H9 (cell line): ENCODE data around the gene ARRDC1. TPM values are rescaled to one million over a fixed set of nuclear protein-coding genes. Genes with fewer than 3 reads are reported as not detected.

Experiments
- DNase-seq: peaks from one replicate; pipeline ENCODE4 v3.0.0-alpha.2; 2017
- H2AFZ ChIP-seq: one replicate; pipeline ENCODE4 v1.6.1; 2013; ENCODE audit warnings: mild to moderate bottlenecking, low read length, control low read depth, moderate library complexity
- H2AK5ac ChIP-seq: 2 replicates; pipeline ENCODE4 v1.6.1; 2013; ENCODE audit warnings: low read length, control low read depth, mixed read lengths; ENCODE audit not compliant: insufficient read length
- H2BK120ac ChIP-seq: one replicate; pipeline ENCODE4 v1.6.1; 2013; ENCODE audit warnings: low read depth, mild to moderate bottlenecking, low read length, control low read depth, inconsistent platforms; ENCODE audit not compliant: poor library complexity, severe bottlenecking
- H2BK12ac ChIP-seq: 2 replicates; pipeline ENCODE4 v1.6.1; 2013; ENCODE audit warnings: low read length, control low read depth, mixed read lengths, low read depth; ENCODE audit not compliant: insufficient read length
- H2BK15ac ChIP-seq: 2 replicates; pipeline ENCODE4 v1.6.1; 2013; ENCODE audit warnings: low read depth, low read length, control low read depth
- H2BK20ac ChIP-seq: one replicate; pipeline ENCODE4 v1.6.1; 2013; ENCODE audit warnings: low read depth, mild to moderate bottlenecking, low read length, control low read depth, inconsistent platforms; ENCODE audit not compliant: poor library complexity, severe bottlenecking
- H2BK5ac ChIP-seq: 2 replicates; pipeline ENCODE4 v1.6.1; 2013; ENCODE audit warnings: low read length, control low read depth, mixed read lengths; ENCODE audit not compliant: insufficient read length
- H3K14ac ChIP-seq: 2 replicates; pipeline ENCODE4 v1.6.1; 2013; ENCODE audit warnings: low read length, control low read depth; ENCODE audit not compliant: insufficient read depth
- H3K18ac ChIP-seq: 2 replicates; pipeline ENCODE4 v1.6.1; 2013; ENCODE audit warnings: low read depth, mild to moderate bottlenecking, mixed read lengths, low read length, control low read depth; ENCODE audit not compliant: insufficient read length
- H3K23ac ChIP-seq: 2 replicates; pipeline ENCODE4 v1.6.1; 2013; ENCODE audit warnings: low read length, control low read depth, mixed read lengths, low read depth; ENCODE audit not compliant: insufficient read length
- H3K23me2 ChIP-seq: 2 replicates; pipeline ENCODE4 v1.6.1; 2013; ENCODE audit warnings: low read depth, mild to moderate bottlenecking, mixed read lengths, low read length, control low read depth; ENCODE audit not compliant: insufficient read length, poor library complexity, severe bottlenecking
- H3K27ac ChIP-seq: 2 replicates; pipeline ENCODE4 v1.5.1; 2013; ENCODE audit warnings: low read length, control low read depth, mixed read lengths, low read depth; ENCODE audit not compliant: insufficient read length
- H3K27me3 ChIP-seq: 2 replicates; pipeline ENCODE4 v1.6.1; 2013; ENCODE audit warnings: low read length, control low read depth, inconsistent platforms; ENCODE audit not compliant: insufficient read depth
- H3K4ac ChIP-seq: 2 replicates; pipeline ENCODE4 v1.6.1; 2013; ENCODE audit warnings: low read depth, mild to moderate bottlenecking, control low read depth, inconsistent platforms, low read length, moderate library complexity
- H3K4me1 ChIP-seq: 2 replicates; pipeline ENCODE4 v1.6.1; 2013; ENCODE audit warnings: low read length, control low read depth, inconsistent platforms; ENCODE audit not compliant: insufficient read depth
- H3K4me2 ChIP-seq: 2 replicates; pipeline ENCODE4 v1.6.1; 2013; ENCODE audit warnings: low read length, control low read depth, mixed read lengths; ENCODE audit not compliant: insufficient read length, insufficient read depth
- H3K56ac ChIP-seq: 2 replicates; pipeline ENCODE4 v1.6.1; 2013; ENCODE audit warnings: low read depth, mild to moderate bottlenecking, mixed read lengths, low read length, control low read depth; ENCODE audit not compliant: insufficient read length
- H3K79me1 ChIP-seq: 2 replicates; pipeline ENCODE4 v1.6.1; 2013; ENCODE audit warnings: low read depth, mild to moderate bottlenecking, moderate library complexity, low read length, control low read depth, inconsistent platforms; ENCODE audit not compliant: insufficient read depth, poor library complexity, severe bottlenecking
- H3K79me2 ChIP-seq: 2 replicates; pipeline ENCODE4 v1.6.1; 2013; ENCODE audit warnings: low read length, control low read depth, inconsistent platforms; ENCODE audit not compliant: insufficient read depth
- H3K9ac ChIP-seq: 2 replicates; pipeline ENCODE4 v1.6.1; 2013; ENCODE audit warnings: low read length, control low read depth, mixed read lengths; ENCODE audit not compliant: insufficient read length; ENCODE audit errors: extremely low read depth
- H3K9me3 ChIP-seq: one replicate; pipeline ENCODE4 v1.6.1; 2013; ENCODE audit warnings: low read depth, low read length, inconsistent platforms; ENCODE audit not compliant: control insufficient read depth
- H3T11ph ChIP-seq: one replicate; pipeline ENCODE4 v1.6.1; 2013; ENCODE audit warnings: mild to moderate bottlenecking, low read length, control low read depth, inconsistent platforms
- H4K20me1 ChIP-seq: one replicate; pipeline ENCODE4 v1.6.1; 2013; ENCODE audit not compliant: control insufficient read depth, insufficient read length, insufficient read depth
- H4K5ac ChIP-seq: 2 replicates; pipeline ENCODE4 v1.6.1; 2013; ENCODE audit warnings: low read depth, mild to moderate bottlenecking, mixed read lengths, low read length, control low read depth; ENCODE audit not compliant: insufficient read length
- H4K8ac ChIP-seq: replicated peaks from 2 replicates; pipeline ENCODE4 v1.6.1; 2013; ENCODE audit warnings: low read length, control low read depth, mixed read lengths, low read depth; ENCODE audit not compliant: insufficient read length
- H4K91ac ChIP-seq: 2 replicates; pipeline ENCODE4 v1.6.1; 2013; ENCODE audit warnings: low read depth, mild to moderate bottlenecking, moderate library complexity, mixed read lengths, low read length, control low read depth; ENCODE audit not compliant: insufficient read length
- H3K27ac Mint-ChIP-seq, 3 experiments: 2 replicates in 2 of 3; 3 replicates in 1 of 3; pipeline ENCODE4 v1.8.0; 2020 to 2021; ENCODE audit warnings: mixed read lengths in 3 of 3, mild to moderate bottlenecking in 1 of 3, moderate library complexity in 1 of 3
- H3K27me3 Mint-ChIP-seq: 2 replicates; pipeline ENCODE4 v1.8.0; 2021; ENCODE audit warnings: low read depth, mild to moderate bottlenecking, moderate library complexity, mixed read lengths
- H3K36me3 Mint-ChIP-seq, 3 experiments: 2 replicates in 2 of 3; 3 replicates in 1 of 3; pipeline ENCODE4 v1.8.0; 2020 to 2021; ENCODE audit warnings: low read depth in 3 of 3, mixed read lengths in 3 of 3; ENCODE audit not compliant: insufficient read depth in 1 of 3
- H3K4me1 Mint-ChIP-seq, 2 experiments: 2 replicates each; pipeline ENCODE4 v1.8.0; 2020; ENCODE audit warnings: mixed read lengths in 2 of 2
- H3K4me3 Mint-ChIP-seq, 2 experiments: 2 replicates in 1 of 2; 3 replicates in 1 of 2; pipeline ENCODE4 v1.8.0; 2020 to 2021; ENCODE audit warnings: mild to moderate bottlenecking in 2 of 2, mixed read lengths in 2 of 2, moderate library complexity in 1 of 2
- H3K9me3 Mint-ChIP-seq, 2 experiments: 2 replicates in 1 of 2; 3 replicates in 1 of 2; pipeline ENCODE4 v1.8.0; 2020; ENCODE audit warnings: mild to moderate bottlenecking in 2 of 2, mixed read lengths in 2 of 2, moderate library complexity in 1 of 2
- WGBS: extraction: QIAGEN DNeasy Blood & Tissue Kit; methylation state at CpG from one replicate; pipeline ENCODE4 v1.1.7; 2013; ENCODE audit warnings: missing lambda C conversion rate, low lambda C conversion rate, mixed read lengths; ENCODE audit not compliant: insufficient read length; ENCODE audit errors: extremely low coverage; 5-methylcytosine and 5-hydroxymethylcytosine counted together
- total RNA-seq: library from RNA; stranded (reverse); gene quantifications from 2 replicates; pipeline ENCODE4 v1.2.1, GENCODE V29; 2021
- TF ChIP-seq, protein P1 (sequence below): fragments of 200-600 bp; sonication (generic); conservative IDR thresholded peaks from 3 replicates; pipeline ENCODE4 v1.8.0; 2021; ENCODE audit warnings: antibody characterized with exemption, mild to moderate bottlenecking

The ARRDC1 gene
- total RNA-seq, 1 experiment from 2014 or later: 34.4 TPM

DNA sequence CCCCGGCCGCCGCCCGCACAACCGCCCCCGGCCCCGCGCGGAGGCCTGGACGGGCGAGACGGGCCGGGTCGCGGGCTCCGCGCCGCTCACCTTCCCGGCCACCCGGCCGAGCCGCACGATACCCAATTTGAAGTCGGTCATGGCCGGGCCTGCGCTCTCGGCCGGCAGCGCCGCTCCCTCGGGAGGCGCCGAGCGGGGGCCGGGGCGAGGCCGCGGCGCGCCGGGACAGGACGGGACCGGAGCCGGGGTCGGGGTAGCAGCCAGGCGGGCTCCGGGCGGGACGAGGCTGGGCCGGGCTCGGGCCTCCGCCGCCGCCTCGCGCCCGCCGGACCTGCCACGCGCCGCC lies 15.4 kb upstream of the ARRDC1 start:
- no peaks in the 10 kb centered on the region for H3K27me3 ChIP-seq
- peaks cover 6% of the 10 kb centered on the region for H3K79me1 ChIP-seq
- Mint-ChIP-seq H3K27me3 (peaks cover 12% of the 10 kb centered on the region), H3K36me3 (peaks cover 22 to 44% (median 37%) of the 10 kb centered on the region in 3 experiments; a peak in 6 of 7 replicates), H3K9me3 (no peaks in the 10 kb centered on the region; a peak in 1 of 5 replicates), H3K27ac (no peak overlapping the region), H3K4me3 (0 out of 5 replicates have a peak overlapping the region, but pooled peaks of 1 of the 2 experiments have one; percentile 31), H3K4me1 (peaks cover 5 to 14% of the 10 kb centered on the region in 2 experiments; a peak in 3 of 4 replicates)
- no peak overlapping the region for H4K8ac ChIP-seq
- no peak overlapping the region for H3K4ac ChIP-seq
- H3K9me3 ChIP-seq: no peaks in the 10 kb centered on the region
- no peak overlapping the region for H3T11ph ChIP-seq
- H3K23me2 ChIP-seq: peaks cover 9% of the 10 kb centered on the region
- H3K56ac ChIP-seq: no peak overlapping the region
- TF ChIP-seq, protein P1, sequence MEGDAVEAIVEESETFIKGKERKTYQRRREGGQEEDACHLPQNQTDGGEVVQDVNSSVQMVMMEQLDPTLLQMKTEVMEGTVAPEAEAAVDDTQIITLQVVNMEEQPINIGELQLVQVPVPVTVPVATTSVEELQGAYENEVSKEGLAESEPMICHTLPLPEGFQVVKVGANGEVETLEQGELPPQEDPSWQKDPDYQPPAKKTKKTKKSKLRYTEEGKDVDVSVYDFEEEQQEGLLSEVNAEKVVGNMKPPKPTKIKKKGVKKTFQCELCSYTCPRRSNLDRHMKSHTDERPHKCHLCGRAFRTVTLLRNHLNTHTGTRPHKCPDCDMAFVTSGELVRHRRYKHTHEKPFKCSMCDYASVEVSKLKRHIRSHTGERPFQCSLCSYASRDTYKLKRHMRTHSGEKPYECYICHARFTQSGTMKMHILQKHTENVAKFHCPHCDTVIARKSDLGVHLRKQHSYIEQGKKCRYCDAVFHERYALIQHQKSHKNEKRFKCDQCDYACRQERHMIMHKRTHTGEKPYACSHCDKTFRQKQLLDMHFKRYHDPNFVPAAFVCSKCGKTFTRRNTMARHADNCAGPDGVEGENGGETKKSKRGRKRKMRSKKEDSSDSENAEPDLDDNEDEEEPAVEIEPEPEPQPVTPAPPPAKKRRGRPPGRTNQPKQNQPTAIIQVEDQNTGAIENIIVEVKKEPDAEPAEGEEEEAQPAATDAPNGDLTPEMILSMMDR: no peak
- H3K4me2 ChIP-seq: peak overlapping the region; percentile 95
- H2AK5ac ChIP-seq: no peak overlapping the region
- no peak overlapping the region for H2BK20ac ChIP-seq
- H2BK120ac ChIP-seq: no peak overlapping the region
- no peak overlapping the region for H2BK15ac ChIP-seq
- H2BK12ac ChIP-seq: no peak overlapping the region
- H3K27ac ChIP-seq: no peak overlapping the region
- H3K23ac ChIP-seq: no peak overlapping the region
- H4K20me1 ChIP-seq: no peaks in the 10 kb centered on the region
- no peak overlapping the region for H2BK5ac ChIP-seq
- H3K4me1 ChIP-seq: peaks cover 4% of the 10 kb centered on the region; the same call in 1 of the 2 replicates
- no CpG with 5 or more reads among the region's 61 CpGs for WGBS
- DNase-seq: no peak
- peaks cover 4% of the 10 kb centered on the region; the same call in 1 of the 2 replicates for H3K79me2 ChIP-seq
- no peak overlapping the region for H4K91ac ChIP-seq
- H2AFZ ChIP-seq: no peak overlapping the region
- no peak overlapping the region for H3K18ac ChIP-seq
- H4K5ac ChIP-seq: no peak overlapping the region
- H3K14ac ChIP-seq: no peak overlapping the region
- no peak overlapping the region for H3K9ac ChIP-seq
